Measurements from ENCODE around the gene FOXJ1.

FOXJ1 gene

GRCh38 chr17:76160896-76161528 lies 20.0 kb upstream of the FOXJ1 start:
- peak; percentile 60 for FAIRE-seq

GRCh38 chr17:76159157-76159556 lies 18.1 kb upstream of the FOXJ1 start:
- FAIRE-seq = no peak

- FAIRE-seq = no peak
These were observed 16.7 kb upstream of the FOXJ1 start for GRCh38 chr17:76157759-76158158.

- no peak for FAIRE-seq
These were observed 15.6 kb upstream of the FOXJ1 start for GRCh38 chr17:76156662-76156991.

GRCh38 chr17:76155988-76156661 lies 15.1 kb upstream of the FOXJ1 start:
- no peak for FAIRE-seq

GRCh38 chr17:76154936-76155845 lies 14.1 kb upstream of the FOXJ1 start:
- no peak for FAIRE-seq

- no peak for FAIRE-seq
These were observed 13.2 kb upstream of the FOXJ1 start for GRCh38 chr17:76154292-76154691.

- FAIRE-seq = no peak
These were observed 12.6 kb upstream of the FOXJ1 start for GRCh38 chr17:76153640-76154039.

- no peak for FAIRE-seq
These were observed 12.2 kb upstream of the FOXJ1 start for GRCh38 chr17:76153202-76153601.

- no peak for FAIRE-seq
These were observed 11.5 kb upstream of the FOXJ1 start for GRCh38 chr17:76152591-76152990.

GRCh38 chr17:76151896-76152454 lies 10.9 kb upstream of the FOXJ1 start:
- no peak for FAIRE-seq

GRCh38 chr17:76150712-76151622 lies 9.9 kb upstream of the FOXJ1 start:
- no peak for FAIRE-seq

- no peak for FAIRE-seq
These were observed 8.2 kb upstream of the FOXJ1 start for GRCh38 chr17:76149214-76149613.

- no peak for FAIRE-seq
These were observed 6.9 kb upstream of the FOXJ1 start for GRCh38 chr17:76148015-76148326.

GRCh38 chr17:76147211-76148014 lies 6.4 kb upstream of the FOXJ1 start:
- FAIRE-seq = no peak

- FAIRE-seq = no peak
These were observed 5.2 kb upstream of the FOXJ1 start for GRCh38 chr17:76146053-76146851.

GRCh38 chr17:76145231-76146052 lies 4.4 kb upstream of the FOXJ1 start:
- no peak for FAIRE-seq

GRCh38 chr17:76142585-76143041 lies 1.6 kb upstream of the FOXJ1 start:
- no peak for FAIRE-seq

GRCh38 chr17:76142039-76142584 lies 1.1 kb upstream of the FOXJ1 start:
- FAIRE-seq = no peak

Measured in islet of Langerhans (tissue), 1 donor.